HG03196 (cell line): Measurements from ENCODE around the gene PPP2R5E.

Experiments used
- ATAC-seq: cut with Tn5 transposase; IDR thresholded peaks from one replicate; pipeline ENCODE4 v1.9.1; 2021; ENCODE audit not compliant: unreplicated experiment

The PPP2R5E gene

GRCh38 chr14:63435838-63436237 is 107.3 kb downstream of the PPP2R5E start:
- ATAC-seq = no peak

- no peak for ATAC-seq
Observed at GRCh38 chr14:63435204-63435603, 108.0 kb downstream of the PPP2R5E start.

GRCh38 chr14:63432888-63433552 is 110.2 kb downstream of the PPP2R5E start:
- ATAC-seq = no peak

GRCh38 chr14:63432228-63432627 is 110.9 kb downstream of the PPP2R5E start:
- no peak for ATAC-seq

GRCh38 chr14:63431466-63431865 is 111.7 kb downstream of the PPP2R5E start:
- no peak for ATAC-seq

- ATAC-seq = no peak
Observed at GRCh38 chr14:63428486-63428885, 114.7 kb downstream of the PPP2R5E start.

- ATAC-seq = no peak
Observed at GRCh38 chr14:63426838-63427352, 116.3 kb downstream of the PPP2R5E start.

GRCh38 chr14:63423889-63424288 is 119.3 kb downstream of the PPP2R5E start:
- ATAC-seq = no peak

GRCh38 chr14:63423381-63423780 is 119.8 kb downstream of the PPP2R5E start:
- ATAC-seq = no peak

GRCh38 chr14:63421919-63422318 is 121.3 kb downstream of the PPP2R5E start:
- ATAC-seq = no peak

GRCh38 chr14:63421226-63421625 is 122.0 kb downstream of the PPP2R5E start:
- no peak for ATAC-seq

GRCh38 chr14:63418020-63418419 is 125.2 kb downstream of the PPP2R5E start:
- no peak for ATAC-seq

GRCh38 chr14:63413009-63413408 is 130.2 kb downstream of the PPP2R5E start:
- no peak for ATAC-seq

GRCh38 chr14:63406333-63406732 is 136.8 kb downstream of the PPP2R5E start:
- no peak for ATAC-seq

- ATAC-seq = no peak
Observed at GRCh38 chr14:63405715-63406114, 137.5 kb downstream of the PPP2R5E start.

- no peak for ATAC-seq
Observed at GRCh38 chr14:63404906-63405305, 138.3 kb downstream of the PPP2R5E start.

GRCh38 chr14:63401646-63402045 is 141.5 kb downstream of the PPP2R5E start:
- no peak for ATAC-seq

- no peak for ATAC-seq
Observed at GRCh38 chr14:63398952-63399351, 144.2 kb downstream of the PPP2R5E start.

- no peak for ATAC-seq
Observed at GRCh38 chr14:63394841-63395240, 148.3 kb downstream of the PPP2R5E start.

- ATAC-seq = no peak
Observed at GRCh38 chr14:63394432-63394831, 148.7 kb downstream of the PPP2R5E start.

GRCh38 chr14:63393012-63393411 is 150.2 kb downstream of the PPP2R5E start:
- ATAC-seq = no peak

- ATAC-seq = no peak
Observed at GRCh38 chr14:63392236-63392635, 150.9 kb downstream of the PPP2R5E start.
